GOT3 (cell line): ENCODE results near the gene ERBB4.
"Not testable (repeated sequence)": the region's sequence is repeated elsewhere in the genome, so short reads cannot be mapped to it uniquely, and the experiment has no call there.

Experiments used
- DNase-seq: peaks from one replicate; lab custom pipeline; 2025; ENCODE audit warnings: mixed read lengths; lab: John Stamatoyannopoulos, UW

Gene ERBB4

GRCh38 chr2:212226114-212226513, 312.5 kb downstream of the ERBB4 start:
- no peak for DNase-seq

- DNase-seq, result no peak
These were observed 314.9 kb downstream of the ERBB4 start for GRCh38 chr2:212223696-212224095.

GRCh38 chr2:212213191-212213590, 325.4 kb downstream of the ERBB4 start:
- no peak for DNase-seq

- no peak for DNase-seq
These were observed 330.1 kb downstream of the ERBB4 start for GRCh38 chr2:212208467-212208866.

GRCh38 chr2:212197776-212198175, 340.8 kb downstream of the ERBB4 start:
- DNase-seq, result no peak

- DNase-seq, result no peak
These were observed 343.0 kb downstream of the ERBB4 start for GRCh38 chr2:212195626-212196025.

- no peak for DNase-seq
These were observed 344.2 kb downstream of the ERBB4 start for GRCh38 chr2:212194396-212194795.

GRCh38 chr2:212193803-212194202, 344.8 kb downstream of the ERBB4 start:
- no peak for DNase-seq

GRCh38 chr2:212193056-212193455, 345.5 kb downstream of the ERBB4 start:
- no peak for DNase-seq

- DNase-seq, result not testable (repeated sequence)
These were observed 347.2 kb downstream of the ERBB4 start for GRCh38 chr2:212191438-212191837.

- no peak for DNase-seq
These were observed 352.4 kb downstream of the ERBB4 start for GRCh38 chr2:212186166-212186565.

- DNase-seq, result no peak
These were observed 357.0 kb downstream of the ERBB4 start for GRCh38 chr2:212181646-212182045.

GRCh38 chr2:212180408-212181083, 358.1 kb downstream of the ERBB4 start:
- DNase-seq, result no peak

- DNase-seq, result no peak
These were observed 360.9 kb downstream of the ERBB4 start for GRCh38 chr2:212177724-212178123.

- DNase-seq, result no peak
These were observed 362.5 kb downstream of the ERBB4 start for GRCh38 chr2:212176151-212176550.

- DNase-seq, result no peak
These were observed 364.7 kb downstream of the ERBB4 start for GRCh38 chr2:212173756-212174510.

GRCh38 chr2:212173331-212173730, 365.3 kb downstream of the ERBB4 start:
- no peak for DNase-seq

GRCh38 chr2:212170382-212170781, 368.2 kb downstream of the ERBB4 start:
- DNase-seq, result no peak

GRCh38 chr2:212158081-212158480, 380.5 kb downstream of the ERBB4 start:
- no peak for DNase-seq

- no peak for DNase-seq
These were observed 381.6 kb downstream of the ERBB4 start for GRCh38 chr2:212157012-212157411.

- no peak for DNase-seq
These were observed 382.5 kb downstream of the ERBB4 start for GRCh38 chr2:212156088-212156487.

- DNase-seq, result no peak
These were observed 384.1 kb downstream of the ERBB4 start for GRCh38 chr2:212154477-212154878.

GRCh38 chr2:212153923-212154322, 384.7 kb downstream of the ERBB4 start:
- DNase-seq, result no peak
